Measurements from ENCODE around the gene LDB2.

LDB2 gene

DNA sequence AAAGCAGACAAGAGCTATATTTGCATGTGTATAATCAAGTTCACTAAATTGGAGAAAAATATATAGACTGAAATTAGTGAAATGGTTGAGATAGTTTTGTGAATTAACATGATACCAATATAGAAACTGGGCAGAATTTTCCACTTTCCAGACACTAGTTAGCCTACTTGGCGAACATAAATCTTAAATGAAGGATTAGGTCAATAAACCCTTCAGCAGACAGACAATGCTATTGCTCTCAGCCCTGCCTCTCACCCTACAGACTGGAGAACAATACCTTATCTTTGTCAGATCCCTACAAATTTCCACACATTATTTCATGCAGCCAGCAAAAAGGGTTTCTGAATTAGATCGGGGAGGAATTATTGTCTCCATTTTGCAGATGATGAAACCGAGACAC is 435.8 kb downstream of the LDB2 start:
- no peak for DNase-seq (ENCODE audit: low spot score)
- TF ChIP-seq, protein P1, sequence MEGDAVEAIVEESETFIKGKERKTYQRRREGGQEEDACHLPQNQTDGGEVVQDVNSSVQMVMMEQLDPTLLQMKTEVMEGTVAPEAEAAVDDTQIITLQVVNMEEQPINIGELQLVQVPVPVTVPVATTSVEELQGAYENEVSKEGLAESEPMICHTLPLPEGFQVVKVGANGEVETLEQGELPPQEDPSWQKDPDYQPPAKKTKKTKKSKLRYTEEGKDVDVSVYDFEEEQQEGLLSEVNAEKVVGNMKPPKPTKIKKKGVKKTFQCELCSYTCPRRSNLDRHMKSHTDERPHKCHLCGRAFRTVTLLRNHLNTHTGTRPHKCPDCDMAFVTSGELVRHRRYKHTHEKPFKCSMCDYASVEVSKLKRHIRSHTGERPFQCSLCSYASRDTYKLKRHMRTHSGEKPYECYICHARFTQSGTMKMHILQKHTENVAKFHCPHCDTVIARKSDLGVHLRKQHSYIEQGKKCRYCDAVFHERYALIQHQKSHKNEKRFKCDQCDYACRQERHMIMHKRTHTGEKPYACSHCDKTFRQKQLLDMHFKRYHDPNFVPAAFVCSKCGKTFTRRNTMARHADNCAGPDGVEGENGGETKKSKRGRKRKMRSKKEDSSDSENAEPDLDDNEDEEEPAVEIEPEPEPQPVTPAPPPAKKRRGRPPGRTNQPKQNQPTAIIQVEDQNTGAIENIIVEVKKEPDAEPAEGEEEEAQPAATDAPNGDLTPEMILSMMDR (IDR thresholded peaks at IDR 0.05): no peak

DNA sequence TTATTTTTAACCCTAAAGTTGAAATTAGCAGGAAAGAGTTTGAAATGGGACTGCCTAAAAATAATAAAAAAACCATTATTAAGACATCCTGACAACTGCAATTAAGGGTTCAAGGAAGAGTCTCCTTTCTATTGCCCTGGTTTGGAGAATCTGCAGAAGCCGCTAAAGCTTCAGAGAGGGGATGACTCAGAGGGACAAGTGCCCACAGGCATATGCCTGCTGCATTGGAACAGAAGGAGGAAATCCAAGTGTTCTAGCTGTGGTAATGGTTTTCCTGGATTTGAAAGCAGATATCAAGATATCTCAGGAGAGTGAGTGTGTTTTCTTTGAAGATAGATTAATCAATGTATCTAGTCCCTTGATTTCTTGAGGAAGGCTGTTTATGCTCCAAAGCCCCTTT is 437.1 kb downstream of the LDB2 start:
- TF ChIP-seq, protein P1 (IDR thresholded peaks at IDR 0.05): no peak
- DNase-seq (ENCODE audit: low spot score): no peak
- Histone ChIP-seq H3K27ac (no peak overlapping the region), H3K4me3 (no peak overlapping the region)

More for the DNA sequence above, 435.8 kb downstream of the LDB2 start:
- H3K4me3 ChIP-seq: no peak overlapping the region
- no peak overlapping the region for H3K27ac ChIP-seq

DNA sequence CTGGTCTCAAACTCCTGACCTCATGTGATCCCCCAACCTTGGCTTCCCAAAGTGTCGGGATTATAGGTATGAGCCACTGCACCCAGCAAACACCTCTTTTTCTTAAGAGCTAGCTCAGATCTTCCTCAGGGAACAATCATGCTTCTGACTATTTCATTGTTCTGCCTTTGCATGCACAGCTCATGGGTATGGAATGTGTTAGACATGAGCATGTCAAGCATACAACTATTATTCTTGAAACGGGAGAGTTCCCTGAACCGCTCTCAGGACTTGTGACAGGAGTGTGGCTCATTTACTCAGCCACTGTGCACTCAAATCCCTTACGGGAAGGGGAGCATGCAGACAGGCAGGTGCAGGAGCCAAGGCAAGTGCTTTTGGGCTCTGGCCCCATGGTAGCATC is 440.5 kb downstream of the LDB2 start:
- TF ChIP-seq, protein P1 (IDR thresholded peaks at IDR 0.05): no peak
- H3K27ac ChIP-seq: no peak overlapping the region
- no peak overlapping the region for H3K4me3 ChIP-seq
- DNase-seq (ENCODE audit: low spot score): no peak
